ENCODE data around the gene FAM131C.
"Not testable (repeated sequence)": the region's sequence is repeated elsewhere in the genome, so short reads cannot be mapped to it uniquely, and the experiment has no call there.

The FAM131C gene

DNA sequence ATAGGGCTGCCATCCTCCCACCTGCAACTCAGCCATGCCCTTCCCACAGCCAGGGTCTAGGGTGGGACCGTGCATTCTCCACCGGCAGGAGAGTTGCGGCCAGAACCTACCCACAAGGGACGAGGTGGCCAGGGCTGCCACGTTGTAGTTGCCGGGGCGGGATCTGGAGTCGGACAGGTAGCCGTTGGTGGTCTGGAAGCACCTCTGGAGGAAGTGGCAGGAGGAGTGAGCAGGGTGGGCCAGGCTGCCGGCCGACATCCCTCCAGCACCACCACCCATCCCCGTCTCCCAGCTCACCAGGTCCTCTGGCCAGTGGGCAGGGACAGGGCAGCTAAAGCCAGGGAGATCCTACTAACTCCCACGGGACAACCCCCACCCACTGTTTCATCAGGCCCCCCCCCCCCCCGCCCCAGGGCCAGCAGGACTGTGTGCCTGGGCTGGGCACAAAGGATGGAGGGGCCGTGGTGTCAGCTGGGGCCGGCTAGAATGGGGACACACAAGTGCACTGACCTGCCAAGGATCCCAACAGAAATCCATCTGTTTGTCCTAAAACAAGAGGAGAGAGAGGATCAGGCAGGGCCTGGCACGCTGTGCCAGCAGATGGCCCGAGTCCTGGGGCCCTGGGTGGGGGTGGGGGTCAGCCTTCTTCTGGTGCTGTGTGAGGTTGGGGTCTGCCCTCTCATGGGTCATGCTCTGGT is 11.3 kb downstream of the FAM131C start:
- DNase-seq (ENCODE audit: low read depth in 3 of 3, low spot score in 1 of 3) = not testable (repeated sequence)

GRCh38 chr1:16061266-16061665 is 12.2 kb downstream of the FAM131C start:
- no peak for DNase-seq (ENCODE audit: low read depth in 3 of 3, low spot score in 1 of 3)

DNA sequence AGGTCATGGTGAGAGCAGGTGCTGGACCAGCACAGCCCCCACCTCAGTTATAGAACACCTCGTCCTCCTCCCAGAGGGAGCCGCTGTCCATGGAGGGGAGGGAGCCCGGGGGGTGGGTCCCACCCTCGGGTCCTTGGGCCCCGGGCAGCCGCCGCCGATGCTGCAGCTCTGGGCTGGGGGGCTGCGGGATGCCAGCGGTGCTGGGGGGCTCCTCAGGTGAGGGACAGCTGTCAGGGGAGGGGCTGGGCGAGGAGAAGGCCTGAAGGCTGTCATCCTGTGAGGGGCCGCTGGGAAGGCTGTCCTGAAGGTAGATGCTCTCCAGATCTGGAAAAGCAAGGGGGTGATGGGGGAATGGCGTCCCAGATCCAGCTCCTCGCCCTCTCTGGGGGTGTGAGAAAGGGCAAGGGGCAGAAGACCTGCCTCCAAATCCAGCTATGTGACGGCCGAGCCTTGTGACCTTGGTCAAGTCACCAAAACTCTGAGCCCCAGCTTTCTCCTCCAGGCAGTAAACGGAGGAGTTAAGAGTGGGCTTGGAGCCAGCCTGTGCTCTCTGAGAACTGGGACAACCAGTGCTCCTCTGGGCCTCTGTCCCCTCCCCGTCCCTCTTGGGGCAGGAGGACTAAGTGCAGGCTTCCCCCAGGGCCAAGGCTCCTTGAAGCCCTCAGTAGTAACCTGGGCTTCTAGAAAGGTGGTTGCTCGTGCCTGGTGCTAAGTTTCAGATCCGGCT is 14.9 kb downstream of the FAM131C start:
- DNase-seq (ENCODE audit: low read depth in 3 of 3, low spot score in 1 of 3) = not testable (repeated sequence)

DNA sequence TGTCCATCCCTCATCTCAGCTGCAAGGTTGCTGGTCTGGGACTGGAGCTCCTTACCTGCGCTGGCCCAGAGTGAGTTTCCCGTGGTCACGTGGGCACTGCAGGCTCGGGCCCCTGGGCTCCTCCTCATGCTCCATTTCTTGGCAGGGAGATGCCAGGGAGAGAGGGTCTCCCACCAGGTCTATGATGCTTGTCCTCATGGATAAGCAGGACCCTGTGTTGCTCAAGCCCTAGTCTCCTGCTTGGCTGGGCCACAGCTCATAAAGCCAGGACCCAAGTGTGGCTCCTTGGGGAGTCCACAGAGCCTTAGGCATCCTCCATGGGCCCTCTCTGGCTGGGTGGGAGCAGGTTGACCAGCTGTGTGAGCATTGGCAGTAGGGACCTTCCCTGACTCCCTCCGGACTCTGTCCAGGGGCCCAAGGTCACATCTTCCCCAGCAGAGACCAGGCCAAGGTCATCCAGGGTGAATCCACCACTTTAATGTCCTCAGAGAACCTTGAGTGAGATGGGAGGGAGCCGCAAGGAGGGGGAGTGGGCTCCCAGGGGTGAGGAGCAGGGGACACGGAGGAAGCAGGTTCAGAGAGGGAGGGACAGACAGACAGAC is 16.0 kb downstream of the FAM131C start:
- not testable (repeated sequence) for DNase-seq (ENCODE audit: low read depth in 3 of 3, low spot score in 1 of 3)

DNA sequence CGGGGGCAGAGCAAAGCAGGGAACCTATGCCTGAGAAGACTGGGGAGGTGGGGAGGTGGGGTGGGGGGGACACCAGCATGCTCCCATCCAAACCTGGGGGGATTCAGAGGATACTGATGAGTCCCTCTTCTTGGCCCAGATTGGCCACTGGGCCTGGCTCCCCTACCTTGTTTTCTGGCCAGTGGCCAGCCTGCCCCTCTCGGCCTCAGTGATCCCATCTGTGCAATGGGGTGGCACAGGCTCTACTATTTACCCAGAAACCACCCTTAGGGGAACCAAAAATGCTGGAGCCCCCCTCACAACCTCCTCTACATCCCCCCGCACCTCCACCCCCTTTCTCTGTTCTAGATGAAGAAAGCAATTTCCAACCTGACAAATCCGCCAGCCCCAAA is 16.9 kb downstream of the FAM131C start:
- not testable (repeated sequence) for DNase-seq (ENCODE audit: low read depth in 3 of 3, low spot score in 1 of 3)

- DNase-seq (ENCODE audit: low read depth in 3 of 3, low spot score in 1 of 3) = peak; percentile 15 to 88 (median 67)
These were observed 17.6 kb downstream of the FAM131C start for GRCh38 chr1:16055613-16056520.

DNA sequence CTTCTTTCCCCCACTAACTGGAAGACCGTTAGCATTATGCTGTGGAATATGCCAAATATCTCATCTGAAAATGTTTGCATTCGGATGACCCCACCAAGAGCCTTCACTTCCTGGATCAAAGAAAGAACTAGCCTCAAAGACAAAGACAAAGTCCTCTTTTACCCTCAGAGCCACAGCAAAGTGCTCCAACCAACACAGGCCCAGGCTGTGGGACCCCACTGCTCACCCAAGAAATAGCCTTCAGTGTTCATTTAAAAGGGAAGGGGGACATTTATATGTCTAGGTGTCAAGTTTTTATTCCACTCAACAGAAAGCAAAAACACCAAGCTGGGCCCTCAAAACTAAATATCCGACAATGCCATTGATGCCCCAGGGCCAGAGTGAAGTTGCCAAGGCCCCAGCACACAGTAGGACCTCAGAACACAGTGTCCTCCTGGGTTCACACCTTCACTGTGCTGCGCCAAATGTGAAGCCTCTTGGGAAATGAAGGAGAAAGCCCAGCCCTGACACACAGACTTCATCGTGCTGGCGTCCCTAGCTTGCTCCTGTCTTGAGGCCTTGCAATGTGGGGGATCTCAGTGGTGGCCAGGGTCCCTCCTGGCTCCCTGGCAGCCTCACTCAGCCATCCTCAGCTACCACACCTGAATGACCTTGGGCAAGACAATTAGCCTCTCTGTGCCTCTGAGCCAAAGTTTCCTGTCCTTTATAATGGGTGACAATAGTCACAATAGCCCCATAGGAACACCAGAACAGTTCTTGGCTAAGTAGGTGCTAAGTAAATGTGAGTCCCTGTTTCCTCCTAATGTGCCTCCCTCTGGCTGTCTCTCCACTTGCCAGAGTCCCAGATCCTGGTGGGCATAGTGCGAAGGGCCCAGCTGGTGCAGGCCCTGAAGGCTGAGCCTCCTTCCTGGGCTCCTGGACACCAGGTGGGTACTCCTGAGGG is 18.6 kb downstream of the FAM131C start:
- DNase-seq (ENCODE audit: low read depth in 3 of 3, low spot score in 1 of 3) = no peak

- no peak for DNase-seq (ENCODE audit: low read depth in 3 of 3, low spot score in 1 of 3)
These were observed 19.5 kb downstream of the FAM131C start for GRCh38 chr1:16053781-16054502.

GRCh38 chr1:16051949-16052348 is 21.5 kb downstream of the FAM131C start:
- DNase-seq (ENCODE audit: low read depth in 3 of 3, low spot score in 1 of 3) = not testable (repeated sequence)

- no peak for DNase-seq (ENCODE audit: low read depth in 3 of 3, low spot score in 1 of 3)
These were observed 22.4 kb downstream of the FAM131C start for GRCh38 chr1:16051039-16051438.

- DNase-seq (ENCODE audit: low read depth in 3 of 3, low spot score in 1 of 3) = no peak
These were observed 23.1 kb downstream of the FAM131C start for GRCh38 chr1:16050328-16050727.

DNA sequence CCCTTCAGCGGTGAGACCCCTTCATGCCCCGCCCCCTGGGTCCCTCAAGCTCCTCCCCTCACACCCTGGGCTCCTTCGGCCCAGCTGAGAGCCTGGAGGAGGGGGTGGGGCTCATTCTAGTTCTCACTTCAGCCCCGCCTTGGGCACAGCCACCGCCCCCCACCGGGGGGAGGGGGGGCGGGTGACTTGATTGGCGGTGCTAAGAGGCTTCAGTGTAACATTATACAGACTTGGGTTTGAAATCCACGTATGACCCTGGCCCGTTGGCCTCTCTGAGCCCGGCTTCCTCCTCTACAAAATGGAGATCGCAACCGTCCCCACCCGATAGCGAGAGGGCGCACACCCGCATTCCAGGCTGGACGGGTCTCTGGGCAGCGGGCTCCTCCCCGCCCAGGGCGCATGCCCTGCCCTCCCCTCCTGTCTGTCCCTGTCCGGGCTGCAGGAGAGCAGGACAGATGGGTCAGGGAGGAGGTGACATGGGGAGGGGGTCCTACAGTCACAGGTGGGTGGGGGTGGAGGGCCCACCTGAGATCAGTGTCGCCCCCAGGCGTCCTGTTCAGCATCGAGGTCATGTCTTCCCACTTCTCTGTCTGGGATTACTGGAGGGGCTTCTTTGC is 24.8 kb downstream of the FAM131C start:
- DNase-seq (ENCODE audit: low read depth in 3 of 3, low spot score in 1 of 3) = peak in 1 of 3 donors; percentile 33

- DNase-seq (ENCODE audit: low read depth in 3 of 3, low spot score in 1 of 3) = no peak
These were observed 25.5 kb downstream of the FAM131C start for GRCh38 chr1:16047791-16048475.

GRCh38 chr1:16046842-16047241 is 26.6 kb downstream of the FAM131C start:
- no peak for DNase-seq (ENCODE audit: low read depth in 3 of 3, low spot score in 1 of 3)

GRCh38 chr1:16043950-16044349 is 29.5 kb downstream of the FAM131C start:
- DNase-seq (ENCODE audit: low read depth in 3 of 3, low spot score in 1 of 3) = no peak

- DNase-seq (ENCODE audit: low read depth in 3 of 3, low spot score in 1 of 3) = no peak
These were observed 29.9 kb downstream of the FAM131C start, which contains the start of gene CLCNKB for GRCh38 chr1:16043521-16043920. Gene CLCNKB (plus strand): TSS chr1:16043782. CDS start chr1:16044493, 711 bp downstream.

DNA sequence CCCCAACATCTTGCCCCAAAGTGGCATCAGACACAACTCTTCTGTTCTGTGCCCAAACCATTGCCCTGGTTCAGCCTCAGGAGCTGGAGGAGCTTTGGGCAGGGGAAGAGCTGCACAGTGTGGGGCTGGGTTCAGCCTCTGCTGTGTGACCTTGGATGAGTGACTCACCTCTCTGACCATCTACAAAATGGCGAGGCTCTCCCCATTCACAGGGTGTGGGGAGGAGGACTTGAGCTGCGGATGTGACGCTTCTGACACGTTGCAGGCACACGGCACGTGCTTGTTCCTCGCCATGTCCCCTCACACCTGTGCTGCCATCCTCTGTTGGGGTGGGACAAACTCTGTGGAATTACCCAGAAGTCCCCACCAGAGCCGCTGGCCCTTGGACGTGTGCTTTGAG is 30.8 kb downstream of the FAM131C start:
- not testable (repeated sequence) for DNase-seq (ENCODE audit: low read depth in 3 of 3, low spot score in 1 of 3)

DNA sequence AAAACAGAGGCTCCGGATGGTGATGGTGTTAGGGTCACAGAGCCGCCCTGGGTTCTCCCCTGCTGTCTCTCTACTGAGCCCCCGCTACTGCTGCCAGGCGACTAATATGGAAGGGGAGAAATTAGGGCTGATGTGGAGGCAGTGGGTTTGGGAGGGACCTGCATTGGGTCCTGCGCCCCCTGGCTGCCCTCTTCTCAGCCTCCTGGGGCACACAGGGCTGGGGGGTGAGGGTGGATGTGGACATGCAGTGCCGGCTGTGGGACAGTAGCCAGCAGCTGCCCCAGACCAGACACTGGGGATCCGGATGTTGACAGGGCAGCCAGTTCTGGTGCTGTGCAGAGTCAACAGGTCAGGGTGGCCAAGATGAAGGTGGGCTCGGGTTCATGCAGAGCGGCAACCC is 31.4 kb downstream of the FAM131C start:
- no peak for DNase-seq (ENCODE audit: low read depth in 3 of 3, low spot score in 1 of 3)

All from stimulated activated CD4-positive, alpha-beta T cell treated with anti-CD3 and anti-CD28 coated beads, TNF-alpha, amount 100 ng/mL, for 1 hour (primary cell).